Mesendoderm (in vitro differentiated cells): ENCODE measurements around the gene TBCA.
"Not testable (repeated sequence)": the region's sequence is repeated elsewhere in the genome, so short reads cannot be mapped to it uniquely, and the experiment has no call there.

Source experiments
- DNase-seq: peaks from one replicate; pipeline ENCODE4 v3.0.0; 2013
- H2AK5ac ChIP-seq: 2 replicates; pipeline ENCODE4 v1.6.1; 2013; ENCODE audit warnings: low read length, inconsistent platforms
- H2BK120ac ChIP-seq: 2 replicates; pipeline ENCODE4 v1.6.1; 2013; ENCODE audit warnings: low read depth, mild to moderate bottlenecking, low read length, moderate library complexity, mixed read lengths
- H2BK15ac ChIP-seq: replicated peaks from 2 replicates; pipeline ENCODE4 v1.6.1; 2013; ENCODE audit warnings: low read depth, mild to moderate bottlenecking, moderate library complexity
- H2BK5ac ChIP-seq: 2 replicates; pipeline ENCODE4 v1.6.1; 2013; ENCODE audit warnings: low read length, inconsistent platforms
- H3K18ac ChIP-seq: 2 replicates; pipeline ENCODE4 v1.6.1; 2013; ENCODE audit warnings: mild to moderate bottlenecking, low read length, mixed read lengths
- H3K23ac ChIP-seq: one replicate; pipeline ENCODE4 v1.6.1; 2013; ENCODE audit warnings: low read length
- H3K27ac ChIP-seq: 2 replicates; pipeline ENCODE4 v1.5.1; 2013; ENCODE audit warnings: low read depth, mild to moderate bottlenecking, inconsistent platforms, low read length, moderate library complexity
- H3K27me3 ChIP-seq: 2 replicates; pipeline ENCODE4 v1.6.1; 2013; ENCODE audit warnings: low read length, control low read depth, mild to moderate bottlenecking, inconsistent platforms; ENCODE audit not compliant: insufficient read depth, poor library complexity
- H3K36me3 ChIP-seq: 2 replicates; pipeline ENCODE4 v1.6.1; 2013; ENCODE audit warnings: low read length, inconsistent platforms; ENCODE audit not compliant: control insufficient read depth, insufficient read depth
- H3K4ac ChIP-seq: one replicate; pipeline ENCODE4 v1.6.1; 2013; ENCODE audit warnings: low read depth, mild to moderate bottlenecking, low read length, moderate library complexity
- H3K4me1 ChIP-seq: 2 replicates; pipeline ENCODE4 v1.6.1; 2013; ENCODE audit warnings: low read depth, low read length, inconsistent platforms; ENCODE audit not compliant: control insufficient read depth
- H3K4me2 ChIP-seq: 2 replicates; pipeline ENCODE4 v1.6.1; 2013; ENCODE audit warnings: low read length
- H3K4me3 ChIP-seq: 2 replicates; pipeline ENCODE4 v1.5.1; 2013; ENCODE audit warnings: mild to moderate bottlenecking, low read length
- H3K56ac ChIP-seq: one replicate; pipeline ENCODE4 v1.6.1; 2013; ENCODE audit warnings: low read length
- H3K79me1 ChIP-seq: 2 replicates; pipeline ENCODE4 v1.6.1; 2013; ENCODE audit warnings: low read length, inconsistent platforms
- H3K79me2 ChIP-seq: 2 replicates; pipeline ENCODE4 v1.6.1; 2013; ENCODE audit warnings: mild to moderate bottlenecking, low read length; ENCODE audit not compliant: control insufficient read depth, insufficient read depth
- H3K9ac ChIP-seq: 2 replicates; pipeline ENCODE4 v1.6.1; 2013; ENCODE audit warnings: low read length, inconsistent platforms
- H4K5ac ChIP-seq: one replicate; pipeline ENCODE4 v1.6.1; 2013; ENCODE audit warnings: low read length
- H4K8ac ChIP-seq: one replicate; pipeline ENCODE4 v1.6.1; 2013; ENCODE audit warnings: low read depth, mild to moderate bottlenecking, control low read depth, low read length, moderate library complexity
- WGBS: extraction: QIAGEN DNeasy Blood & Tissue Kit; methylation state at CpG from one replicate; pipeline ENCODE4 v1.1.7; 2013; ENCODE audit warnings: low lambda C conversion rate, missing lambda C conversion rate; ENCODE audit not compliant: insufficient coverage; ENCODE audit errors: extremely low coverage; 5-methylcytosine and 5-hydroxymethylcytosine counted together

The TBCA gene

GRCh38 chr5:77707791-77708190 is 68.3 kb downstream of the TBCA start:
- H3K79me2 ChIP-seq = peaks cover 8% of the 10 kb centered on the region
- no peak overlapping the region for H3K4ac ChIP-seq
- H3K27ac ChIP-seq = no peak overlapping the region
- H2AK5ac ChIP-seq = no peak overlapping the region
- H4K5ac ChIP-seq = no peak overlapping the region
- no peak for DNase-seq
- no peak overlapping the region for H3K9ac ChIP-seq
- no peak overlapping the region for H4K8ac ChIP-seq
- no peak overlapping the region for H2BK15ac ChIP-seq
- no peak overlapping the region for H3K4me3 ChIP-seq
- H3K4me2 ChIP-seq = no peak overlapping the region
- no peaks in the 10 kb centered on the region for H3K4me1 ChIP-seq
- no peak overlapping the region for H3K56ac ChIP-seq
- H3K36me3 ChIP-seq = peaks cover 6% of the 10 kb centered on the region
- peaks cover 5% of the 10 kb centered on the region for H3K79me1 ChIP-seq
- no peak overlapping the region for H2BK120ac ChIP-seq
- H3K18ac ChIP-seq = no peak overlapping the region
- WGBS = no CpG with 5 or more reads among the region's 2 CpGs
- H2BK5ac ChIP-seq = no peak overlapping the region
- H3K27me3 ChIP-seq = no peaks in the 10 kb centered on the region
- no peak overlapping the region for H3K23ac ChIP-seq

- DNase-seq, H3K79me1 ChIP-seq, H3K27me3 ChIP-seq, H3K27ac ChIP-seq, H2BK15ac ChIP-seq, H3K4me1 ChIP-seq, H3K56ac ChIP-seq, H3K36me3 ChIP-seq, H2BK120ac ChIP-seq, H2BK5ac ChIP-seq, H4K8ac ChIP-seq, H3K9ac ChIP-seq, H3K4me3 ChIP-seq, H3K4me2 ChIP-seq, H2AK5ac ChIP-seq, H3K18ac ChIP-seq, H3K23ac ChIP-seq, H3K4ac ChIP-seq, H4K5ac ChIP-seq: not testable (repeated sequence)
- H3K79me2 ChIP-seq = peaks cover 12% of the 10 kb centered on the region
- WGBS = no CpG with 5 or more reads among the region's 7 CpGs
These were observed 76.6 kb downstream of the TBCA start for GRCh38 chr5:77699569-77699968.

GRCh38 chr5:77698920-77699319 is 77.2 kb downstream of the TBCA start:
- Histone ChIP-seq H3K27me3 (no peaks in the 10 kb centered on the region), H3K79me1 (peaks cover 7% of the 10 kb centered on the region), H3K18ac (no peak overlapping the region), H3K9ac (no peak overlapping the region), H3K36me3 (peaks cover 1% of the 10 kb centered on the region), H3K4ac (no peak overlapping the region), H3K56ac (no peak overlapping the region), H2BK5ac (no peak overlapping the region), H2AK5ac (no peak overlapping the region), H3K79me2 (peaks cover 12% of the 10 kb centered on the region), H3K4me3 (no peak overlapping the region), H4K5ac (no peak overlapping the region), H3K4me1 (no peaks in the 10 kb centered on the region), H3K23ac (no peak overlapping the region), H2BK120ac (no peak overlapping the region), H4K8ac (no peak overlapping the region), H3K4me2 (no peak overlapping the region), H2BK15ac (no peak overlapping the region), H3K27ac (no peak overlapping the region)
- DNase-seq = no peak

GRCh38 chr5:77697692-77698091 is 78.4 kb downstream of the TBCA start:
- no peaks in the 10 kb centered on the region for H3K4me1 ChIP-seq
- H3K27me3 ChIP-seq = no peaks in the 10 kb centered on the region
- H2BK120ac ChIP-seq = no peak overlapping the region
- H2BK5ac ChIP-seq = no peak overlapping the region
- no peak overlapping the region for H3K4me2 ChIP-seq
- no peak overlapping the region for H3K9ac ChIP-seq
- H3K27ac ChIP-seq = no peak overlapping the region
- H3K4ac ChIP-seq = no peak overlapping the region
- no peak overlapping the region for H2BK15ac ChIP-seq
- peaks cover 1% of the 10 kb centered on the region for H3K36me3 ChIP-seq
- DNase-seq = no peak
- no peak overlapping the region for H4K8ac ChIP-seq
- H3K79me1 ChIP-seq = peaks cover 7% of the 10 kb centered on the region
- no CpG with 5 or more reads among the region's 3 CpGs for WGBS
- no peak overlapping the region for H2AK5ac ChIP-seq
- H3K23ac ChIP-seq = no peak overlapping the region
- H3K79me2 ChIP-seq = peaks cover 12% of the 10 kb centered on the region
- H3K4me3 ChIP-seq = no peak overlapping the region
- no peak overlapping the region for H4K5ac ChIP-seq
- no peak overlapping the region for H3K18ac ChIP-seq
- no peak overlapping the region for H3K56ac ChIP-seq

GRCh38 chr5:77696120-77696519 is 80.0 kb downstream of the TBCA start:
- WGBS = no CpG with 5 or more reads among the region's 1 CpG
- Histone ChIP-seq H3K4me3 (no peak overlapping the region), H3K27ac (no peak overlapping the region), H2BK120ac (no peak overlapping the region), H3K18ac (no peak overlapping the region), H2BK5ac (no peak overlapping the region), H3K56ac (no peak overlapping the region), H3K79me2 (peaks cover 9% of the 10 kb centered on the region), H2BK15ac (no peak overlapping the region), H3K9ac (no peak overlapping the region), H3K4me1 (no peaks in the 10 kb centered on the region), H3K23ac (no peak overlapping the region), H3K36me3 (no peaks in the 10 kb centered on the region), H4K5ac (no peak overlapping the region), H3K4ac (no peak overlapping the region), H3K79me1 (peaks cover 7% of the 10 kb centered on the region), H3K27me3 (no peaks in the 10 kb centered on the region), H2AK5ac (no peak overlapping the region), H4K8ac (no peak overlapping the region), H3K4me2 (no peak overlapping the region)
- no peak for DNase-seq

GRCh38 chr5:77693913-77694312 is 82.2 kb downstream of the TBCA start:
- no CpG with 5 or more reads among the region's 3 CpGs for WGBS
- no peak overlapping the region for H2AK5ac ChIP-seq
- no peak overlapping the region for H3K4me3 ChIP-seq
- H3K4me1 ChIP-seq = no peaks in the 10 kb centered on the region
- no peak overlapping the region for H4K8ac ChIP-seq
- peaks cover 5% of the 10 kb centered on the region for H3K79me1 ChIP-seq
- no peaks in the 10 kb centered on the region for H3K27me3 ChIP-seq
- H3K18ac ChIP-seq = no peak overlapping the region
- H3K23ac ChIP-seq = no peak overlapping the region
- H3K36me3 ChIP-seq = no peaks in the 10 kb centered on the region
- H3K9ac ChIP-seq = no peak overlapping the region
- no peak overlapping the region for H2BK15ac ChIP-seq
- H3K4me2 ChIP-seq = no peak overlapping the region
- H3K79me2 ChIP-seq = peaks cover 4% of the 10 kb centered on the region
- no peak overlapping the region for H4K5ac ChIP-seq
- H2BK120ac ChIP-seq = no peak overlapping the region
- no peak overlapping the region for H3K56ac ChIP-seq
- no peak overlapping the region for H2BK5ac ChIP-seq
- DNase-seq = no peak
- no peak overlapping the region for H3K4ac ChIP-seq
- no peak overlapping the region for H3K27ac ChIP-seq
